RKO (cell line): Measurements from ENCODE around the gene FARSB.
A peak's percentile ranks its signal among the peaks of the same experiment; 100 is the strongest.

Source experiments
- DNase-seq: peaks from one replicate; pipeline ENCODE4 v3.0.0-alpha.2; 2016; ENCODE audit warnings: low spot score

The FARSB gene

DNA sequence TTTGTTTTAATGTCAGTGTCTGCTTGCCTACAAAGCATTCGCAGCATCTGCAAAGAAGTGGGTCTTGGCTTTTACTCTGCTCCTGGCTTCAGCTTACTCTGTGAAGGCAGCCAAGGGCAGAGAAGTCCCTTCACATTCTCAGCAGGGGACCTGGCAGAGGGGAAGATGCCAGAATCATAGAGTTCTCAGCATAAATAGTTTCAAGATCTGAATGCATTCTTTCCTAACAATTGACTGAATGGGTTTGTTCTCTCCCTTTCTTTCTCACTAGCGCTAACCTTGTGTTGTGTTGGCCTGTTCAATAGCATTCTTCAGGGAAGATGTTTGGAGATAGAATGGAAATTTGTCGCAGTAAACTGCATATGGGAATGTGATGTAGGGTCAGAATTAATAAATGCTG is 106.9 kb downstream of the FARSB start:
- DNase-seq: no peak

DNA sequence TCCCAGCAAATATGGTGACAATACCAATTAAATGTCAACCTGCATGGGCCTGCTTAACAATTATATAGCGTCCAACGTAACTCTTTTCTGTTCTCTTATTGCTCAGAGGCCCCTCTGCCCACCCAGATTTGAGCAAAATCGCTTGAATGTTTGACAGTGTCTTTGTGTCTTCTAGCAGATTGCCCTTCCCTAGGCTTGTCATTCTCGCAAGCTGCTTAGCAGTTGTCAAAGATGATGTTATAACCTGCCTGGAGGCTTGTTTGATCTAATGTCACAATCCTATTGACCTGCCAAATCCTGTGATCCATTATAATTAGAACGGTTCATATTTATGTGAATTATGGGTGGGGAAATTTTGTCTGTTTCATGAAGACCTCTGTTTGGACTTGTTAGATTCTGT is 108.8 kb downstream of the FARSB start:
- DNase-seq: no peak

DNA sequence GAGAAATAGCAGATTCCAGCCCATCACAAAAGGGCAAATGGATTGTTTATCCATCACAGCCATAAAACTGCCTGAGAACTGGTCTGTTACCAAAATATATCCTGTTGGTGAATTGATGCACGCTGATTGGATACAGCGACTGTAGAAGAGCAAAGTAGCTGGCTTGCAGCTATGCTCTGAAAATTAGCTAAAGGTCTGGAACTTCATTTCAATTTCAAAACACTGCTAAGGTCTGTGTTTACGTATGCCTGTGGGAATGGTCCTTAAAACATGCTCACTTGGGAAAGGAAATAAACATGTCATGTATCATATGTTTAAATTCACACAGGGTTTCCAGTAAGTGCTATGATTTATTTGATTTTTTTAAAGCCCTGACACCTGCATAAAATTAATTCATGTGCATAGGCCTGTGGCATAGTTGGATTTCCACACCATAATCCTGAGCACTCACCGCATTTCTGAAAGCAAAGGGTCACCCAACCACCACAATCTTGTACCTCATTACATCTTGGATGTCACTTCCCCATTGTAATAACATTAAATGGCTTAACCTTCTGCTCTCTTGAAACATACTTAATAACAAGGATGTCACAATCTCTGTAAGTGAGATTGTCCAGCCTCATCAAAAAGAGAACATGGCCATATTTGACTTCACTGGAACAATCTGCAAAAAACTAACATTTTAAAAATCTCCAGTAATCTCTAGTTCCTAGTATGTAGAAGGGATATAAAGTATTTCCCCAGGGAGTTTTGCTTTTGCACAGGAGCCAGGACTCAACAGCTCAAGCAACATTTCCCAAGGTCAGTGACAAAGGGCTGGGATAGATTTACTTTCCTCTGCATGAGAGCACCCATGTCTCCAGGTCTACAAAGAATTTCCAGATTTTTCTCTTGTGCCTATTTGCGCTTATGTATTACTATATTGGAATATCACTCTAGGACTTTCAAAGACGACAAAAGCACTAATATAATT is 109.8 kb downstream of the FARSB start:
- no peak for DNase-seq

DNA sequence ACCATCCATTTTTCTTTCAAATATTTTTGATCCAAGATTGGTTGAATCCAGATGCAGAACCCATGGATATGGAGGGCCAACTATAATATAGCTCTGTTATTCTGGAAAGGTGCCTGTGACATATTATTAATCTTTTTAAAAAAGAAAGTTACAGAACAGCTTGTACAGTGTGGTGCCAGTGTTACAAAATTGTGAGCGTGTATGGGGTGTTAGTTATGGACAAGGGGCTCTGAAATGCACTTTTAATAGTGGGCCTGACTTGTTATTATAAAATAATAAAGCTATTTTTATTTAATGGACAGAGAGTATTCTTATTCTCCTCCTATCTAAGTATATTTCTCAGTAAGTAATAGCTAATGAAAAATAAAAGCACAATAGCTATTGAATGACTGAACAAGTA is 111.2 kb downstream of the FARSB start:
- no peak for DNase-seq

DNA sequence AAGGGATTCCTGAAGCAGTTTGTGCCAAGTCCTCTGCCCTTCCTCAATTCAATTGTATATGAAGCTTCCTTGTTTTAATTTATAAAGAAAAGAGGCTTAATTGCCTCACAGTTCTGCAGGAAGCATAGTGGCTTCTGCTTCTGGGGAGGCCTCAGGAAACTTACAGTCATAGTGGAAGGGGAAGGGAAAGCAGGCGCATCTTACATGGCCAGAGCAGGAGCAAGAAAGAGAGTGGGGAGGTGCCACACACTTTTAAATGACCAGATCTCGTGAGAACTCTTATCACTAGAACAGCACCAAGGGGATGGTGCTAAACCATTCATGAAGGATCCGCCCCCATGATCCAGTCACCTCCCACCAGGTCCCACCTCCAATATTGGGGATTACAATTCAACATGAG is 117.4 kb downstream of the FARSB start:
- DNase-seq: no peak

DNA sequence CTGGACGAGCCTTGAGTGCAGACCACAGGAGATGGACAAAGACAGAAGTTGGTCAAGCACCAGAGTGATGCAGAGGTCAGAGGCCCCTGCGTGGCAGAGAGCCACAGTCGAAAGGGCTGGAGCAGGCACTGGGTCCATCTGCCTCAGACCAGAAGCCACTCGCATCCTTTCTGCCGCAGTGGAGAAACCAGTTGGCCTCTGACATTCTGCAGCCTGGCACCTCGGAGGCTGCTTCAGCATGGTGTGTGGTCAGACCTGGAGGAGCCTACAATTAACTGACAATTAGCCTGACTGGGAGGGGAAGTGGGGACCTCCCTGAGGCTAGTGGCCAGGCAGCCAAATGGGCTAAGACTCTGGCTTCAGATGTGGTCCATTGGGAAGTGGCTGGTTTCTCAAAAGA is 120.4 kb downstream of the FARSB start:
- DNase-seq: no peak

DNA sequence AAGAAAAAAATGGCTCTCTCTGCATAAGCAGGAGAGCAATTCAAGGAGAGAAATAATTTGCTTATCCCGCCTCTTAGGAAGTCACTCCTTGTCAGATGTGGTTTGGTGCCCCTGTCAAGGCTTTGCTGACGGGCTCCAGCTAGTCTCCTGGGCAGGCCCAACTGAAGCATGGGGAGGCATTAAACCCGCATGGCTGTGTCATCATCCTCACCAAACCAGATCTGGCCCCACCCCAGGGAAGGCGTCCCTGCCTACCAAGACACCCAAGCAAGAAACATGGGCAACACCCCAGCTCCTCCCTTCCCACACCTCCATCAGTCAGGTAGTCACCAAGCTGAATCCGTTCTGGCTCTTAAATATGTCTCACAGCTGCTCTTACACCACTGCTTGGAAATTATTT is 123.6 kb downstream of the FARSB start:
- no peak for DNase-seq

DNA sequence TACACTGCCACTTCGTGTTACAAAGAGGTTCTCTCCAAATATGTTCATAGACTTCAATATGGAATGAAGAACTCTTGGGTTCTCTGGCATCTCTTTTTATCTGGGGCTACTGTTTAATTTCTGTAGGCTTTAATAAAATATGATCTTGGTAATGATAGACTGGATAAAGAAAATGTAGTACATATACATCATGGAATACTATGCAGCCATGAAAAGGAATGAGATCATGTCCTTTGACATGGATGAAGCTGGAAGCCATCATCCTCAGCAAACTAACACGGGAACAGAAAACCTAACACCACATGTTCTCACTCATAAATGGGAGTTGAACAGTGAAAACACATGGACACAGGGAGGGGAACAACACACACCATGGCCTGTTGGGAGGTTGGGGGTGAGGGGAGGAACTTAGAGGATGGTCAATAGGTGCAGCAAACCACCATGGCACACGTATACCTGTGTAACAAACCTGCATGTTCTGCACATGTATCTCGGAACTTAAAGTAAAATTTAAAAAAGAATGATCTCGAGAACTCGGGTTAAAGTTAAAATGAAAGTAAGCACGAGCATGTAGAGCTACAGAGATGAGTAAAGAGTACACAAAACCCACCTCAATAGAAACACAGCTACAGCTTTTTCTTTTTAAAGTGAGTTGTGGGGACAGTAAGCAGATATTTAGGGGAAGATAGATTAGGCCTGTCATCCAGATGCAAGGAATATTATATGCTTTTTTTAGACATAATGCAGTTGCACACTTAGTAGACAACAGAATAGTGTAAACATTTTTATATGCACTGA is 129.2 kb downstream of the FARSB start:
- no peak for DNase-seq

DNA sequence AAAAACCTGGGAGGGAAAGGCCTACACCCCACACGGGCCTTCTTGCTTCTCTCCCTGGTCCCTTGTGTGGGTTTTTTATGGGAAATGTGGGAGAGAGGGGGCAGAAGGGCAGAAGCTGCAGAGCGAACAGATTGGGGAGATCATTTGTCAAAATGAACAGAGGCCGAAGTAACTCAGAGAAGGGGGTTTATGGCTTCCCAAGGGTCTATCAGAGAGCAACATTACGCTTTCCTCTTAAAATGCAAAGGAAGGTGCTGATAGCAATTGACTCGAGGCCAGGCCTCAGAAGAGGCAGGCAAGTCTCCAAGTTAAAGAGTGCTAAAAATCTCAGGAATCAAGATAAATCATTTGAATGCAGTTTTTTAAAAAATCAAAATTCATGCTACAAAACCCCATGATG is 130.1 kb downstream of the FARSB start:
- DNase-seq: no peak

DNA sequence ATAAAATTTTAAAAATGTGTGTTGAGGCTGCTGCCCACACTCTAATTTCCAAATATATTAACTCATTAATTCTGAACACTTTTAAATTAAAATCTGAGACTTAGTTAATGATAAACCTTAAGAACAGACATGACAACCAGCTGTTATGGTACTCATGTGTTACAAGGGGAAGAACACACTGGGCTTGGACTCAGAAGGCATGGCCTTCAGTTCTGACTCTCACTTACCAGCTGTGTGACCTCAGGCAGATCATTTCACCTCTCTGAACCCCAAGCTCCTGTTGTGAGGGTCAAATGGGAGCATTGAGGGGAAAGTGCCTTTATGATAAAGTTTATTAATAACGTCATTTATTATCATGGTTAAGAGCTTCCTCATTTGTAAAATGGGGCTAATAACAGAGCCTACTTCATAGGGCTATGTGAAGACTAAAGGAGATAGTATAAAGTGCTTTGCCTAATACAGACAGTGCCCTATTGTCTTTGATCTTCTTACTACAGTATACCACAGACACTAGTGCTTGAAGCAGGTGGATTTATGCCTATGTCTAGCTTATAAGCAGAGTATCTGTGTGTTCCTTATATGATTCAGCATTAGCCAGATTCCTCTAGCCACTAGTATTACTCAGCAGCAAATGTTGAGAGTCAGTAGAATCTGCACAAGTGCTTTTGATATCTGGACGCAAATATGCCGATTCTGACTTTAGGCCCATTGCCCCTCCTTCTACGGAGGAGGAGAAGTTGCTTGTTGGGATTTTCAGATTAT is 131.9 kb downstream of the FARSB start:
- peak; percentile 30 for DNase-seq

DNA sequence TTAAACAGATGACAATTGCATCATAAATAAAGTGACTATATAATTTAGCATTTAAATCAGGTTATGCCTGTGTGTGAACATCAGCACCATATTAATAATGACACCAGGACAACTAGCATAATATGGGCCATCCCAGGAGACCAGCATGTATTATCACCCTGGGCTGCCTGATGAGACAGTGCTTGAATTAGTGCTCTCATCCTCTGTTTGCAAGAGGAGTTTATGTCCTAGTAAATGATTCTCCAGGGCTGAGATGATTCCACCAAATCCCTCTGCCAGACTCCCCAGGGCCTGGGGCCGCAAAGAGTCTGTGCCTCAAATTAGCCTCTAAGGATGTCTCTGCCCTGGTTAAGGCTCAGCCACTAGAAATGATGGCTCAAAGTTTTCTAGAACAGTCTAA is 133.8 kb downstream of the FARSB start:
- DNase-seq: no peak

DNA sequence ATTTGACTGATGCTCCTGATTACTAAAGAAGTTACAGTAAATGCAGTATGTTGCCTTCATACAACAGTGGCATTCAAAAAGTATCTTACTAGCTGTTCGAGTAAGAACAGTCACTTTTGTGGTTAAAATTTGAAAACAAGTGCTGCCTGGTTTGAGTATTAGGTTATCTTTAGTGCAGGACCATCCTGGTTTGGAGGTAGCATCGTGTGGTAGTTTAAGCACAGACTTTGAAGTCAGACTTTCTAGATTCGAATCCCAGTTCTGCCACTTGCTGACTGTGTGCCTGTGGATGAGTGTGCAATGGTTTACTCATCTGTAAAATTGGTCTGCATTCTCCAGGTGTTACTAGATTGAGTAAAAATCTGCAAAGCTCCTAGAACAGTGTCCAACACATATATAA is 134.8 kb downstream of the FARSB start:
- no peak for DNase-seq
